ENCODE data around the gene DAPL1. TPM values are rescaled to one million over a fixed set of nuclear protein-coding genes. Genes with fewer than 3 reads are reported as not detected.

The DAPL1 gene
- total RNA-seq, 2 experiments from 2014 or later: not detected

DNA sequence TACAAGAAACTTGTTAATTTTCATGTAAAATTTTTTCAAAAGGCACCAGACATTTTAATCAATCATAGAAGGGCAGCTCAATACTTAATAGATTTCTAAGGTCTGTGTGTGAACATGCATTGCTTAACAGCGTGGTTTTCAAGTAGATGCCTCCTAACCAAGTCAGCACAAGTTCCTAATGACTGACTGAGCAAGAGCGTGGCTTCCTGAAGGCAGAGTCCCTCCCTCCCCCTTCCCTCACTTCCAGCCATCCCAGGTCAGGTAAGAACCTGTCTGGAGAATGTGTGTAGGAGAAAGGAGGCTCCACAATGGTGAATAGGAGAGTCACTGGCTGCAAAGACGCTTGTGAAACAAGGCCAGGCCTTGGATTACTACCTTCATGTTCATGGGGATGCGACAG lies 33.5 kb upstream of the DAPL1 start:
- no peak overlapping the region for H3K27ac Mint-ChIP-seq
- ATAC-seq (no peak), DNase-seq (no peak)
- CTCF ChIA-PET: interaction anchor here (1.6 kb wide), 1 partner anchor 727 kb away, joined by 3 read pairs; no protein-coding TSS in a partner anchor
- no peaks in the 10 kb centered on the region for H3K4me1 Mint-ChIP-seq
- peaks cover 11% of the 10 kb centered on the region for H3K27me3 Mint-ChIP-seq
- H3K9me3 Mint-ChIP-seq (ENCODE audit: low read depth): no peaks in the 10 kb centered on the region
- H3K36me3 Mint-ChIP-seq: no peaks in the 10 kb centered on the region
- H3K4me3 Mint-ChIP-seq: no peak overlapping the region

GRCh38 chr2:158762336-158762735 lies 32.8 kb upstream of the DAPL1 start:
- H3K4me1 Mint-ChIP-seq: no peaks in the 10 kb centered on the region
- DNase-seq (no peak), ATAC-seq (no peak)
- CTCF ChIA-PET: no interaction called here
- no peak overlapping the region for H3K27ac Mint-ChIP-seq
- no peak overlapping the region for H3K4me3 Mint-ChIP-seq
- H3K9me3 Mint-ChIP-seq (ENCODE audit: low read depth): no peaks in the 10 kb centered on the region
- H3K27me3 Mint-ChIP-seq: peaks cover 11% of the 10 kb centered on the region
- no peaks in the 10 kb centered on the region for H3K36me3 Mint-ChIP-seq

DNA sequence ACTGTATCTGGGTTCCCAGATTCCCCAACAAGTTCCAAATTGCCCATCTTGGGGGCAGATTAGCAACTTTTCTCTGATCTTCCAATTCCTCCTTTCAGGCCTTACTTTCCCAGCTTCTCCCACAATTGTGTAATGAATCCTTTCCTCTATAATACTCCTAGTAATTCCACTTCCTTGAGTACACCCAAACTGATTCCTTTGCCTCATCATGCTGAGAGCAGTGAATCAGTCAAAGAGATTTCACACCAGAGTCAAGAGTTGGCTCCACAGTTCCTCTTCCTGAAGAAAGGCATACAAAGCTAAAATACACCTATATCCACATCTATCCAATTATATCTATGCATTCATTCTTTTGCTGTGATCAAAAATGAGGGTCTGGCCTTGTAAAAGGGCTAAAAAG lies 28.6 kb upstream of the DAPL1 start:
- no peak for DNase-seq
- H3K36me3 Mint-ChIP-seq: no peaks in the 10 kb centered on the region
- CTCF ChIA-PET: no interaction called here
- H3K4me1 Mint-ChIP-seq: no peaks in the 10 kb centered on the region
- no peak overlapping the region for H3K27ac Mint-ChIP-seq
- ATAC-seq: no peak
- peaks cover 3% of the 10 kb centered on the region for H3K27me3 Mint-ChIP-seq
- no peak overlapping the region for H3K4me3 Mint-ChIP-seq
- H3K9me3 Mint-ChIP-seq (ENCODE audit: low read depth): no peaks in the 10 kb centered on the region

- no peak for ATAC-seq
- H3K27ac Mint-ChIP-seq: no peak overlapping the region
- H3K4me3 Mint-ChIP-seq: no peak overlapping the region
- CTCF ChIA-PET: no interaction called here
- H3K9me3 Mint-ChIP-seq (ENCODE audit: low read depth): no peaks in the 10 kb centered on the region
- H3K4me1 Mint-ChIP-seq: no peaks in the 10 kb centered on the region
- no peak for DNase-seq
- H3K36me3 Mint-ChIP-seq: no peaks in the 10 kb centered on the region
- H3K27me3 Mint-ChIP-seq: no peaks in the 10 kb centered on the region
Observed at GRCh38 chr2:158772306-158773078, 22.6 kb upstream of the DAPL1 start.

GRCh38 chr2:158773121-158773520 lies 22.0 kb upstream of the DAPL1 start:
- H3K27ac Mint-ChIP-seq: no peak overlapping the region
- H3K4me1 Mint-ChIP-seq: no peaks in the 10 kb centered on the region
- H3K9me3 Mint-ChIP-seq (ENCODE audit: low read depth): no peaks in the 10 kb centered on the region
- H3K36me3 Mint-ChIP-seq: no peaks in the 10 kb centered on the region
- ATAC-seq (no peak), DNase-seq (no peak)
- no peak overlapping the region for H3K4me3 Mint-ChIP-seq
- CTCF ChIA-PET: no interaction called here
- H3K27me3 Mint-ChIP-seq: no peaks in the 10 kb centered on the region

GRCh38 chr2:158774681-158775080 lies 20.4 kb upstream of the DAPL1 start:
- Mint-ChIP-seq H3K27me3 (no peaks in the 10 kb centered on the region), H3K4me1 (no peaks in the 10 kb centered on the region), H3K4me3 (no peak overlapping the region), H3K36me3 (no peaks in the 10 kb centered on the region), H3K9me3 (ENCODE audit: low read depth) (no peaks in the 10 kb centered on the region), H3K27ac (no peak overlapping the region)
- DNase-seq (no peak), ATAC-seq (no peak)
- CTCF ChIA-PET: no interaction called here

DNA sequence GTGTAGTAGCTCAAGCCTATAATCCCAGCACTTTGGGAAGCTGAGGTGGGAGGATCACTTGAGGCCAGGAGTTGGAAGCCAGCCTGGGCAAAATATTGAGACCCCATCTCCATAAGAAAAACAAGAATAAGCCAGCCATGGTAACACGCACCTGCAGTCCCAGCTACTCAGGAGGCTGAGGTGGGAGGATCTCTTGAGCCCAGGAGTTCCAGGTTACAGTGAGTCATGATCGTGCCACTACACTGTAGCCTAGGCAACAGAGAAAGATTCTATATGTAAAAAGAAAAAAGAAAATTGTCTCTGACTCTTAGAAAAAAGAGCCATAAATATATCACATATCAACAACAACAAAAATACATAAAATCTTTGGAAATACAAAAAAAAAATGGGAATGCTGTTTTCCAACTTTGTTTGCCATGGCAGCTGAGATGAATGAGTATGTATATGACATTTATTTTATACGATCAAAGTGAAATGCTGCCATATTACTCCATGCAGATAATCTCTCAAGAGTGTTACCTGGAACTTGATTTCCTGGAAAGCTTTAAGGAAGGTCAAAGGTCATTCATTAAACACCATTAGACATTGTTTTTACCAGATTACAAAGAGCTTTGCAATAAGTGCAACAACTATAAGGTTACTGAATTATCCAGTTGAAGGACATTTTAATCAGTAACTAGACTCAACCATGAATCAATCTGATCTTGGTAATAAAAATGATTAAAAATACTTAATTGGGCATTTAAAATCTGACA lies 19.7 kb upstream of the DAPL1 start:
- Mint-ChIP-seq H3K27ac (no peak overlapping the region), H3K36me3 (no peaks in the 10 kb centered on the region), H3K4me3 (no peak overlapping the region), H3K9me3 (ENCODE audit: low read depth) (no peaks in the 10 kb centered on the region), H3K27me3 (no peaks in the 10 kb centered on the region), H3K4me1 (no peaks in the 10 kb centered on the region)
- CTCF ChIA-PET: no interaction called here
- ATAC-seq: no peak
- no peak for DNase-seq

DNA sequence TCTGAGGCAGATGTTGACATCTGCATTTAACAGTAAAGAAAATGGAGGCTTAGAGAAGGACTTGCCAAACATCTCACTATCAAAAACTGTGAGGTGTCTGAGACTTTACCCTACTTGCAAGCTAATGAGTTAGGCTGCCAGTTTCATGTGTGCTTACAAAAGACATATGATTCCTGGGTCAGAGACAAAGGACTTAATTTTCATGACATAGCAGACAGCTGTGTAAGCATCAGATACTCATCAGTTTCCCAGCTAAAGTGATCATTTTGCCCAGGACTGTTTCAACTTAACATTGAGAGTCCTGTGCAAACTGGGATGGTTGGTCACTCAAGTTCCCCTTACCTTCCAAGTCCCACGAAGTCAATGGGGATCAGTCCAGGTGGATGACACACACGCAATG lies 18.9 kb upstream of the DAPL1 start:
- no peak for DNase-seq
- Mint-ChIP-seq H3K9me3 (ENCODE audit: low read depth) (no peaks in the 10 kb centered on the region), H3K36me3 (no peaks in the 10 kb centered on the region), H3K27me3 (no peaks in the 10 kb centered on the region), H3K27ac (no peak overlapping the region), H3K4me3 (no peak overlapping the region), H3K4me1 (no peaks in the 10 kb centered on the region)
- CTCF ChIA-PET: no interaction called here
- no peak for ATAC-seq

DNA sequence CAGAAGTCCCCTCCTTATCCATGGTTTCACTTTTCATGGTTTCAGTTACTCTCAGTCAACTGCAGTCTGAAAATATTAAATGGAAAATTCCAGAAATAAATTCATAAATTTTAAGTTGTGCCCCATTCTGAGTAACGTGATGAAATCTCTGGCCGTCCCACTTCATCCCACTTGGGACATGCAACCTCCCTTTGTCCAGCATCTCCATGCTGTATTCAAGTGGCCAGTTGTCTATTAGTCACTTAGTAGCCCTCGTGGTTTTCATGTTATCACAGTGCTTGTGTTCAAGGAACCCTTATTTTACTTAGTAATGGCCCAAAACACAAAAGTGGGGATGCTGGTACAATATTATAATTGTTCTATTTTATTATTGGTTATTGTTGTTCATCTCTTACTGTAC lies 18.0 kb upstream of the DAPL1 start:
- no peak overlapping the region for H3K27ac Mint-ChIP-seq
- no peaks in the 10 kb centered on the region for H3K4me1 Mint-ChIP-seq
- no peak for ATAC-seq
- no peaks in the 10 kb centered on the region for H3K36me3 Mint-ChIP-seq
- no peak overlapping the region for H3K4me3 Mint-ChIP-seq
- no peaks in the 10 kb centered on the region for H3K9me3 Mint-ChIP-seq (ENCODE audit: low read depth)
- no peaks in the 10 kb centered on the region for H3K27me3 Mint-ChIP-seq
- no peak for DNase-seq
- CTCF ChIA-PET: no interaction called here

- no peaks in the 10 kb centered on the region for H3K36me3 Mint-ChIP-seq
- H3K4me3 Mint-ChIP-seq: no peak overlapping the region
- H3K4me1 Mint-ChIP-seq: no peaks in the 10 kb centered on the region
- H3K27ac Mint-ChIP-seq: no peak overlapping the region
- ATAC-seq (no peak), DNase-seq (no peak)
- no peaks in the 10 kb centered on the region for H3K9me3 Mint-ChIP-seq (ENCODE audit: low read depth)
- no peaks in the 10 kb centered on the region for H3K27me3 Mint-ChIP-seq
- CTCF ChIA-PET: no interaction called here
Observed at GRCh38 chr2:158778243-158778642, 16.9 kb upstream of the DAPL1 start.

DNA sequence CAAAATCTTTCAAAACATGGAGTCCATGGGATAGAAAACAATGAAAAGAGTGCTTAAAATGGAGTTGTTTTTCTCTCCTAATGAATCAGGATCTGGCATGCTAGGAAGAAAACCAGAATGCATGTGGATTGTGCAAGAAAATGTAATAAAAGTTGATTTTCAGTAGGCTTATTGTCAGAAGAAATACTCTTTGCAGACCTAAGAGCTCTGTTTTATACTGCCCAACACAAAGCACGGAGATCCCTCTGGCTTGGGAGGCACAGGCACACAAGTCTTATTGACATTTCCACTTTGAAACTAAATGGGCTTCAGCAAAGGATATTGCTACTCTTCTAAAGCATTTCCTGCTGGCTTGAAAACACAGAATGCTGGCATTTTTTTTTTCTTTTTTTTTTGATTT lies 15.5 kb upstream of the DAPL1 start:
- no peaks in the 10 kb centered on the region for H3K4me1 Mint-ChIP-seq
- CTCF ChIA-PET: no interaction called here
- H3K4me3 Mint-ChIP-seq: no peak overlapping the region
- ATAC-seq: no peak
- DNase-seq: no peak
- H3K27ac Mint-ChIP-seq: no peak overlapping the region
- no peaks in the 10 kb centered on the region for H3K27me3 Mint-ChIP-seq
- no peaks in the 10 kb centered on the region for H3K9me3 Mint-ChIP-seq (ENCODE audit: low read depth)
- H3K36me3 Mint-ChIP-seq: no peaks in the 10 kb centered on the region

DNA sequence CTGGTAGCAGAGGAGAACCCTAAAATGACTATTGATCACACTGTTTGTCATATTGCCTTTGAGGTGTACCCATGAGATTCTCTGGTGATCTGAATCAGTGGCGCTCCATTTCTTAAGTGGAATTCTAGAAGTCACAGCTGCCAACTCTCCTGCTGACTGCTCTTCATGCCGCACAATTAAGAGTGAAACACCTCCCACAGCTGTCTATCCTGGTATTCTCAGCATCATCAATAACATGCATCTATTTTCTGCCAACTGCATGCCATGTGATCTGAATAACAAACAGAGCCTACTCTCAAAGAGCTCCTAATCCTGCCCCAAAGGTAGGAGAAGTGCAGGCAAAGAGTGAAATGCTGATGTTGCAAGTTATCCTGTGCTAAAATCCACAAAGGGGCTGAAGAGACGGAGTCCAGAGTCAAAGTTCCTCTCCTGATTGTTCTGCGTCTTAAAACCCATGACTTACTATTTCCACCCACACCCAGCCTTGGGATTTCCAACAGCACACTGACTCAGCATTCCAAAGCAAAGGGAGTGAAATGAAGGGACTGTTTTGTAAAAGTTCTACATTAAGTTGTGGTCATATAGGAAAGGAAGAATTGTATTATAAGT lies 13.7 kb upstream of the DAPL1 start:
- Mint-ChIP-seq H3K36me3 (no peaks in the 10 kb centered on the region), H3K9me3 (ENCODE audit: low read depth) (no peaks in the 10 kb centered on the region), H3K27ac (no peak overlapping the region), H3K4me3 (no peak overlapping the region), H3K27me3 (no peaks in the 10 kb centered on the region), H3K4me1 (no peaks in the 10 kb centered on the region)
- ATAC-seq: no peak
- DNase-seq: no peak
- CTCF ChIA-PET: no interaction called here

DNA sequence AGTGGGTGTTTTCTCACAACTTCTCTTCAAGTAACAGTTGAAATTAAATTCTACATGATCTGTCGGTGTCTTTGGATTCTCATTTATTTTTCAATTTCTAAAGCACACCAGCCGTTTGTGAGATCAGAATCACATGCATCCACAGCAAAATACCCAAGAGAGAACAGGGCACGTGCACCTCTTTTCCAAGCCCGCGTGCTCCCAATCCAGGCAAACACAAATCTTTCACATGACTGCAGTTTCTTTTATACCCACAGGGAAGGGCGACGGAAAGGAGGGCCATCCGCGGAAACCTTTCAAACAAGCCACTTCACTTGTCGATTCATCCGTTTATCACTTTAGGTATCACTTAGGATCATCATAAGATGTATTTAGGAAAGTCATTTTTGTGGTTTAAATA lies 13.0 kb upstream of the DAPL1 start:
- Mint-ChIP-seq H3K27me3 (no peaks in the 10 kb centered on the region), H3K4me1 (no peaks in the 10 kb centered on the region), H3K9me3 (ENCODE audit: low read depth) (no peaks in the 10 kb centered on the region), H3K36me3 (no peaks in the 10 kb centered on the region), H3K4me3 (no peak overlapping the region), H3K27ac (no peak overlapping the region)
- ATAC-seq: no peak
- no peak for DNase-seq
- CTCF ChIA-PET: no interaction called here

DNA sequence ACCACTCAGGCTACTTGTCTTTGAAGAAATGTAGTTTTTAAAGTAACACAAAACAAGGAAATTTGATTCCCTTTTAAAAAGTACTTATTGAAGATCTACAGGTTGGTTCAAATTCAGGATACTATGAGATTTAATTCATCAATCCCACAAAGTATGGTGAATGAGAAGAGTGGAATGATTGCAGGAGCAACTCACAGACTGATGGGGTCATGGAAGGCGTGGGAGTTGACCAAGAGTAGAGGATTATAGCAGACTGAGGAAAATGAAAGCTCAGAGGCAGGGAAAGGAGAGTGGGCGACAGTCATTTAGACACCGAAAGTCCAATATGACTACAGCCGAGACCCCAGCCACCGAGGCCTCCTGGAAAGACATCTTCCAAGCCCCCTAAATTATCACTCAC lies 12.5 kb upstream of the DAPL1 start:
- no peaks in the 10 kb centered on the region for H3K36me3 Mint-ChIP-seq
- no peaks in the 10 kb centered on the region for H3K4me1 Mint-ChIP-seq
- H3K4me3 Mint-ChIP-seq: no peak overlapping the region
- DNase-seq (no peak), ATAC-seq (no peak)
- no peak overlapping the region for H3K27ac Mint-ChIP-seq
- no peaks in the 10 kb centered on the region for H3K27me3 Mint-ChIP-seq
- CTCF ChIA-PET: no interaction called here
- no peaks in the 10 kb centered on the region for H3K9me3 Mint-ChIP-seq (ENCODE audit: low read depth)
